ENCODE results near the gene EPHX1. TPM values are rescaled to one million over a fixed set of nuclear protein-coding genes. Genes with fewer than 3 reads are reported as not detected.
"Not testable (repeated sequence)": the region's sequence is repeated elsewhere in the genome, so short reads cannot be mapped to it uniquely, and the experiment has no call there.

EPHX1 gene
- total RNA-seq, 1 donor from 2014 or later, result 34.0 TPM

DNA sequence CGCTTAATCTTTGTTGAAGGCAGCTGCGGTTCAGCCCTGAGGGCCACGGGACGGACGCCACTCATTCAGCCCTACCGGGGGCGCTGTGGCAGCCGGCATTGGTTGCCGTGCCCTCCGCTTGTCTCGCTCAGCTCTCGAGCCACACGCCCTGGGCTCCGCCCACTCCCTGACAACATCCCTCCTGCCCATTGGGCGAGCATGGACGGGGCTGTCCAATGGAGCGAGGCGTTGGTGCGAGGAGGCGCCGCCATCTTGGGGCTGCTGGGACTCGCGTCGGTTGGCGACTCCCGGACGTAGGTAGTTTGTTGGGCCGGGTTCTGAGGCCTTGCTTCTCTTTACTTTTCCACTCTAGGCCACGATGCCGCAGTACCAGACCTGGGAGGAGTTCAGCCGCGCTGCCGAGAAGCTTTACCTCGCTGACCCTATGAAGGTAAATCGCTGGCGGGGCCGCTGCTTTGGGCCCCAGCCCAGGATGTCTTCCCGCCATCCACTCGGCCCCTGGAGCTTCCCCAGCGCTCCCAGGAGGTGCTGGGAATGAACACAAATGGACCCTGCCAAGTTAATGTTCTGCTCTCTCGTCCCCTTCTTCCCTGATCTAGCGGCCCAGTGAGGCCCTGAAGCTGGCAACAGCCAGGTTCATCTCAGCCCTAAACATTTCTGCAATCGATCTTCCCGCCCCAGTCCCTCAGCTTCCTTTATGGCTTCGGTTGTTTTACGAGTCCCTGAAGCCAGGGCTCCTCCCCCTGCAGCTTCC lies 32.2 kb upstream of the EPHX1 start, which contains the start of gene SRP9:
Gene SRP9, plus strand, starts transcription at position 244 of the 754 bp plus-strand sequence. Its CDS starts 115 bp downstream, at position 359.
- peak; percentile 99 for DNase-seq

DNA sequence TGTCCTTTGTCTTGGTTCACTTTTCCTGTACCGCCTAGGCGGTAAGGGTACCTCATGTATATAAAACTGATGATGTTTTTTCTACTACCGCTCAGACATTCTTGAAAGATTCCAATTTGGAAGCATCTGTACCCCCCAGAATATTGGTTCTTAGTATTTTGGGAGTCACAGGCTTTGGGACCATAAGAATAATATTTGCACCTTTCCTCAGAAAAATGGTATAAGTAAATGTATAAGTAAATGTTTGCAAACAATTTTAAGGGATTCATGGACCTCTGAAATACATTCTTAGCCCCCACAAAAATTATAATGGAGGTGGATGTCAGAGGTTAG lies 31.6 kb upstream of the EPHX1 start:
- DNase-seq, result no peak

DNA sequence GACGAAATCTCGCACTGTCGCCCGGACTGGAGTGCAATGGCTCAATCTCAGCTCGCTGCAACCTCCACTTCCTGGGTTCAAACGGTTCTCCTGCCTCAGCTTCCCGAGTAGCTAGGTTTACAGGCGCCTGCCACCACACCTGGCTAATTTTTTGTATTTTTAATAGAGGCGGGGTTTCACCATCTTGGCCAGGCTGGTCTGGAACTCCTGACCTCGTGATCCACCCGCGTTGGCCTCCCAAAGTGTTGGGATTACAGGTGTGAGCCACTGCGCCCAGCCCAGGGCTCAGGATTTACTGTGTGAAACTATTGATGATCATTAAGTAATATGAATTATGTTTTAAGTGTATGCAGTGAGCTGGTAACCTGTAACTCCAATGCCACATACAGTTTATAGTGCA lies 30.8 kb upstream of the EPHX1 start:
- not testable (repeated sequence) for DNase-seq

DNA sequence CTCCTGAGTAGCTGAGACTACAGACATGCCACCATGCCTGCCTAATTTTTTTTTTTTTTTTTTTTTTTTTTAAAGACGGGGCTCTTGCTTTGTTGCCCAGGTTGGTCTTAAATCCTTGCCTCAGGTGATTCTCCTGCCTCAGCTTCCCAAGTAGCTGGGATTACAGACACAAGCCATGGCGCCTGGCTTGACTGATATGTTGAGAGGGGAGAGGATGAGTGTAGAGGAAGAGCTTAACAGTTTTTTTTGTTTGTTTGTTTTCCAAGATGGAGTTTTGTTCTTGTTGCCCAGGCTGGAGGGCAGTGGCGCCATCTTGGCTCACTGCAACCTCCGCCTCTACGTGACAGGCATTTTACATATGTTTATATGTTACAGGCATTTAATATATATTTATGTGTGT lies 29.8 kb upstream of the EPHX1 start:
- no peak for DNase-seq

DNA sequence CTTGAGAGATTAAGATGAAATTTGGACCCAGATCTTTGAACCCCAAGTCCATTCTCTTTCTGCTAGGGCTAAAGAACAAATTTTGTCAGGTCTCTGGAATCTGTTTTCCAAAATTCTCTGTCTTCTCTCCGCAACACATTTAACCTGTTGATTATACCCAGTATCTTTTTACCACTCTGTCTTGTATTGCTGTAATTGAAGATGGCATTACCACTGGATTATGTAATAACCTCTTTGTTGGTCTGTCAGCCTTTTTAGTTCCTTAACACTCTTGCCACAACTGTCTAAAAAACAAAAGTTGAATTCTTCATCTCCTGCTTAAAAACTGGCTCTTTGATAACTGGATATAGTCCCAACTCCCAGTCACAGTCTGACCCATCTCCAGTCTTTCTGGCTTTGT lies 29.3 kb upstream of the EPHX1 start:
- DNase-seq, result no peak

DNA sequence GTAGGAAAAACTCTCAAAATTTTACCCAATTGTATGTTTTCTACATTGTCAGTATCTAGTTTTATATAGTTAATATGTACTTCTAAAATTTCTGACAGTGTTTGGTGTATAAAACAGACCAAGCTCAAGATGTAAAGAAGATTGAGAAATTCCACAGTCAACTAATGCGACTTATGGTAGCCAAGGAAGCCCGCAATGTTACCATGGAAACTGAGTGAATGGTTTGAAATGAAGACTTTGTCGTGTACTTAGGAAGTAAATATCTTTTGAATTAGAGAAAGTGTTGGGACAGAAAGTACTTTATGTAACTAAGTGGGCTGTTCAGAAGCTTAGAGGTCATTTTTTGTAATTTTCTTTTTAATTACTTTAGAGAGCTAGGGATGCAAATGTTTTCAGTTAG lies 20.8 kb upstream of the EPHX1 start:
- not testable (repeated sequence) for DNase-seq

DNA sequence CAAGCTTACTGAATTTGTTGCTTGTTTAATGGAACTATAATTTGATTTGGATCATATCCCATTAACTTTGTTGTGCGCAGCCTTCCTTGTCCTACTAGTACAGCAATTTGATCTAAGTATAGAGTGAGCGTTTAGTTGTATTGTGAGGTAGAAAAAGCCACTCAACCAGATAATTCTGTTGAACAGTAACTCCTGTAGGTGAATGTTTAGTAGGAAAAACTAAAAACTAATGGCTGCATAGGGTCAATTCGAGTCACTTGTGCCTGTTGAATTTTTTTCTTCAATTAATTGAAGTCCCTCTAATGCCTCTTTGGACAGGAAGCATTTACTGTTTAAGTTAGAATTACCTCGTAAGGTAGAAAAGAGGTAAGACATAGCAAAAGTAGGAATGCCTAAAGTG lies 15.0 kb upstream of the EPHX1 start:
- no peak for DNase-seq

DNA sequence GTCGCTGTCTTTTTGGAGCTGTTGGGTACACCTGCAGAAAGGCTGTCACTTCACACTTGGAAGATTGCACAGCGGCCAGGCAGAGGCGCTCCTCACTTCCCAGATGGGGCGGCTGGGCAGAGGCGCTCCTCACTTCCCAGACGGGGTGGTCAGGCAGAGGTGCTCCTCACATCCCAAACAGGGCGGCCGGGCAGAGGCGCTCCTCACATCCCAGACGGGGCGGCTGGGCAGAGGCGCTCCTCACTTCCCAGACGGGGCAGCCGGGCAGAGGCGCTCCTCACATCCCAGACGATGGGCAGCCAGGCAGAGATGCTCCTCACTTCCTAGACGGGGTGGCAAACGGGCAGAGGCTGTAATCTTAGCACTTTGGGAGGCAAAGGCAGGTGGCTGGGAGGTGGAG lies 13.8 kb upstream of the EPHX1 start:
- DNase-seq, result not testable (repeated sequence)

DNA sequence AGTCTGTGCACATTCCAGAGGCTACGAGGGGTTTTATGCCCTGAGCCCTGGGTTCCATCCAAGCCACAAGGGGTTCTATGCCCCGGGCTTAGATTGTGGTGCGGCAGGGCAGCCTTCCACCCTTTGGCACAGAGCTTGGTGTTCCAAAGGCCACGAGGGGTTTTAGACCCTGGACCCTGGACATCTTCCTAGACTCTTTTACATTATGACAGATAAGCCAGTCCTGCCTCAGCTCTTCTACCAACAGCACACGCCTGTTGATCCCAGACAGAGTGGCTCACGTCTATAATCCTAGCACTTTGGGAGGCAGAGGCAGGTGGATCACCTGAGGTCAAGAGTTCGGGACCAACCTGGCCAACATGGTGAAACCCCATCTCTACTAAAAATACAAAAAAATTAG lies 8.8 kb upstream of the EPHX1 start:
- DNase-seq, result not testable (repeated sequence)

DNA sequence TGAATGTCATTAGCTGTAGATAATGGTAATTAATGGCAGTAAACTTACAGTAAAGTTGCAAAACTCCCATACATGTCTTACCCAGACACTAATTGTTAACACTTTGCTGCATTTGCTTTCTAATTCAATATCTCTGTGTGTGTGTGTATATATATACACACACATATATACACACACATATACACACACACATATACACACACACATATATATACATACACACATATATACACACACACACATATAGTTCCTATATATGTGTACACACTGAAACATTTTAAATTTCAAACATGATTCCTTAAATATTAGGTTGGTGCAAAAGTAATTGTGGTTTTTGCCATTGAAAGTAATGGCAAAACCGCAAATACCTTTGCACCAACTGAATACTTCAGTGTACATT lies 3.7 kb upstream of the EPHX1 start:
- DNase-seq, result no peak

DNA sequence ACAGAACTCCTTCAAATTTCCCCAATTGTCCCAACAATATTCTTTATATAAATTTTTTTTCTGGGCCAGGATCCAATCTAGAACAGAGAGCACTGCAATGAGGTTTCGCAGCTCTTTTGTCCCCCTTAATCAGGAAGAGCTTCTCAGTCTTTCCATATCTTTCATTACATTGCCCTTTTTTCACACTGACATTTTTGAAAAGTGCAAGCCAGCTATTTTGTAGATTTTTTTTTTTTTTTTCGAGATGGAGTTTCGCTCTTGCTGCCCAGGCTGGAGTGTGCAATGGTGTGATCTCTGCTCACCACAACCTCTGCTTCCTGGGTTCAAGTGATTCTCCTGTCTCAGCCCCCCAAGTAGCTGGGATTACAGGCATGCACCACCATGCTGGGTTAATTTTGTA lies 3.2 kb upstream of the EPHX1 start:
- DNase-seq, result not testable (repeated sequence)

DNA sequence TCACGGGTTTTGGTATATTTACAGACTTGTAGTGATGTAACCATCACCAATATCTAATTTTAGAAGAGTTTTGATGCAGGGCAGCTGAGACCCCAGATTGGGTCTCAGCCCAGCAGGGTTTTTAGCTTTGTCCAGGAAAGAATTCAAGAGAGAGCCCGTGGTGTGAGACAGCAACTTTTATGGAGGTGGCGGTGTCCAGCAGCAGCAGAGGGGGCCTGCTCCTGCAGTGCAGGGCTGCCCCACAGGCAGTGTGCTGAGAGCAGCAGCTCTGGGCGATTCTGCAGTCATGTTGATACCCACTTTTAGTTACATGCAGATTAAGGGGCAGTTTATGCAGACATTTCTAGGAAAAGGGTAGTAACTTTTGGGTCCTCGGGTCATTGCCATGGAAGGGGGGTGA lies 1.8 kb upstream of the EPHX1 start:
- DNase-seq, result no peak

DNA sequence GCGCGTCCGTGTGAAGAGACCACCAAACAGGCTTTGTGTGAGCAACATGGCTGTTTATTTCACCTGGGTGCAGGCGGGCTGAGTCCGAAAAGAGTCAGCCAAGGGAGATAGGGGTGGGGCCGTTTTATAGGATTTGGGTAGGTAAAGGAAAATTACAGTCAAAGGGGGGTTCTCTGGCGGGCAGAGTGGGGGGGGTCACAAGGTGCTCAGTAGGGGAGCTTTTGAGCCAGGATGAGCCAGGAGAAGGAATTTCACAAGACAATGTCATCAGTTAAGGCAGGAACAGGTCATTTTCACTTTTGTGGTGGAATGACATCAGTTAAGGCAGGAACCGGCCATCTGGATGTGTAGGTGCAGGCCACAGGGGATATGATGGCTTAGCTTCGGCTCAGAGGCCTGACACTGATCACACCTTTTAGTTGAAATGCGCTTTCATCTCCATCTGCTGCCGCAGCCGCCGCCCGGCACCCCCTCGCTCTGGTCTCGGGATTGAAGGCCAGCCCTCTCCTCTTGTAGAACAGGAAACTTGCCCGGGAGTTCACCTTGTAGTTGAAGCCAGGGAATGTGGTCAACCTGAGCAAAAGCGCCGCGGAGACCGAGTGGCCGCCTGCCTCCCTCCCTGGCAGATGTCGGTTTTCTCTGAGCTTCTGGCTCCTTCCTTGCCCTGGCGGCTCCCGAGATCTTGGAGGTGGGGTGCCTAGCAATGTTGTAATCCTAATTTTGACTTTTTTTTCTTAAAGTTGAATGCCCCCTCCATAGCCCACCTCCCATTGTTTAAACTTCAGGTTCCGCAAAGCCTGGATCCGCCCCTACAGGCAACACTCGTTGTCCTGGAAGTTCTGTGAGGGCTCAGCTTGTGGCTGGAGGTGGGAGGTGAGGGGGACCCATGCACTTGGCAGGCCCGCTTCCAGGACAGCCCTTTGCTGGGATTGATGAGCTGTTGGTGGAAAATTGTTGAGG lies 935 bp downstream of the EPHX1 start:
- DNase-seq, result not testable (repeated sequence)

DNA sequence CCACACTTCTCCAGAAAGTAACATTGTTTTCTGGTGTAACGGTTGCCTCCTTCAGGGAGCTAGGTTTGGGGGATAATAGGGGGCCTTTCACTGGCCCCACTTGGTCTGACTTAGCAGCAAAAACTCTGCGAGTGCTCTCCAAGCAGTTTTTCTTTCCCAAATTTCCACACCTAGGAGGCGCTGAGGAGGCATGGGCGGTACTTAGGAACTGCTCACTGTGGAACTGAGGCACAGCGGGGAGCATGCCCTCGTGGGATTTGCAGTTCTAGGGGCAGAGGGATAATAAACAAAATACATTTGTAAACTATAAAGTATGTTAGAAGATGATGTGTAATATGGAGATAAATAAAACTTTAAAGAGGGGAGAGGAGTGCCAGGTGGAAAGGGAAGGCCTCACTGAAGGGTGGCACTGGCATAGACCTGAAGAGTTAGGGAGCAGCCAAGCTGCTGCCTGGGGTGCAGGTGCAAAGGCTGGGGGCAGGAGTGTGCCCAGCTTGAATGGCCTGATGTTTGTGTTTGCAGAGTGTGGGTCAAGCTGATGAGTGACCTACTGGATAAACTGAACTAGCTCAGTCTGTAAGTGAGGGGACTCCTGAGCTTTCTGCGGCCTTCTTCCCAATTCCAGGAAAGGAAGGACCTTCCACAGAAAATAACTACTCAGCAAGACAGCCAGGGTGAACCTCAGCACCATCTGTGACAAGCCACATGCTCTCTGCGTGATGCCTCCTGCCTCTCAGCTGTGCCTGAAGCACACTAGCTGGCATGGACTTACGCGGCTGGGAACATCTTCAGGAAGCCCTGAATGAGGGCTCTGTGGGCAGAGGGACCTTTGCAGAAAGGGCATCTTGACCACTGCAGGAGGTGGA lies 1.9 kb downstream of the EPHX1 start:
- peak; percentile 13 for DNase-seq

DNA sequence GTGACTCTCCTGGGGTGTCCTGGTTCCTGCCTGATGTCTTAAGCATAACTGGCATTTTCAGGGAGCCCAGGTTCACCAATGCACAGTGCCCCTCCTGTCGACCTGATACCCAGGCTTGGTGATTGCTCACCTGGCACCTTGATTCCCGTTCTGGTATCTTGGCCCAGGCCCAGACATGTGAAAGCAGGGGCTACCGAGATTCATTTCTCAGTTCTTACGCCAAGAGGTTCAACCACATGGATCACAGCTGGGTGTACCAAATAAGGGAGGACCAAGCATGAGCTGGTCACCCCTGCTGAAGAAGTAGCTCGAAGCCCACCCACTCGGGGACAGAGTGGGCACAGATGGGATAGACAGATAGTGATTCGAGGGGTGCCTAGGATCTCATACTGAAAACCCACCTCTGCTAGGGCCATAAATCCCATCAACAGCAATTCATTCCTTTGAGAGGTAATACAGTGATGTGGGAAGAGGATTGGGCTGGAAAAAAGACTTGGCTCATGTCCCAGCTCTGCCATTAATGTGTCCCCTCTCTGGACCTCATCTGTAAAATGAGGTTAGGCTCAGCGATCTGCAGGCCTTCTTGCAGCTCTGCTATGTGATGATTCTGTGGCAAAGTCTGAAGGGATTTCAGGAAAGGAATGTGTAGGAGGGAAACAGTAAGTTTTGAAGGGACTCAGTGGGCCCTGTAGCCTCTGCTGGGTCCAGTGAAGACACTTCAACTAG lies 2.7 kb downstream of the EPHX1 start:
- no peak for DNase-seq

DNA sequence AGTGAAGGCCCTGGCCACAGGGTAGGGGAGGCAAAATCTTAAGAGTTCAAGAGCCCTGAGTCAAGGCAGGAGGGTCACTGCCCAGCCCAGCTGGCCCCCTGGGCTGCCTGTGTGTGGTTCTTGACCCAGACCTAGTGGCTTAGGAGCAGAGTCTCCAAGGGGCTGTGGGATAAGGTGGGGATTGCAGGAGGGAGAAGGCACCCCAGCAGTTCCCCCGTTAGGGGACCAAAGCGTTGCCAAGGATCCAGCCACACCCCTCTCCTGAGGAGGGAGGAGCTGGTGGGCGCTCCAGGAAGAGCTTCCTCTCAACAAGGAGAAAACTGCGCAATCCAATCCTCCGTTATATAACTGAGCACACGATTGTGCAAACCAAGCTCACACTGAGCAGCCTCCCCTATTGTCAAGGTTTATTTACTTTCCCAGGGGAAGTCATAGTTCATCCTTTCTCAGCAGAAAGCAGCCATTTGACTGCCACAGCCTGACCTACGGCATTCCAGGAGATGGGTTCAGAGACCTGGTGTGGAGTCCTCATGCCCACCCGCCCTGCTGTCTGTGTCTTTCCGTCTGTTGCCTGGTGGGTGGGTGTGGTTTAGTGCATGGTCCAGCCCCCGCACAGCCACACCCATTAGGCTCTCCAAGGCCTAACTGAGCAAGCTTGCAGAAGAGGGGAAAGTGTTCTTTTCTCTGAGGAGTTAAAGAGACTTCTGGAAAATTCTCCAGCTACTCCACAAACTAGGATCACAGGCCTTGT lies 3.5 kb downstream of the EPHX1 start:
- peak; percentile 49 for DNase-seq

DNA sequence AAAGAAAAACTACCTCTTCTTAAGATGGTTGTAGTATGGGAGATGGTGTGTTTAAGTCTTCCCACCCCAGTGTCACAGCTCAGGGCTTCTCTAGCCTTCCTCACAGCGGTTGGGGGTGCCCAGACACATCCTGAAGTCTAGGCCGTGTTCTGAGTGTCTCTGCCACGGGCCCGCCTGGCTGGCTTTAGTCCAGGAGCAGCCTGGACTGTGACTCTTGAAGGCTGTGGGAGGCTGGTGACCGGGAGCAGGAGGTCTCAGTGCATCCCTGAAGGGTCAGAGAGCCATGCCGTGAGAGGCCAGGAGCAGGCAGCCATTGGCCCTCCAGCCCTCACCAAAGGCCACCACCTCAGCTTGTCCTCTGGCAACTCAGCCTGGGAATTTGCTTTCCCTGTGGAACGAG lies 4.5 kb downstream of the EPHX1 start:
- no peak for DNase-seq

DNA sequence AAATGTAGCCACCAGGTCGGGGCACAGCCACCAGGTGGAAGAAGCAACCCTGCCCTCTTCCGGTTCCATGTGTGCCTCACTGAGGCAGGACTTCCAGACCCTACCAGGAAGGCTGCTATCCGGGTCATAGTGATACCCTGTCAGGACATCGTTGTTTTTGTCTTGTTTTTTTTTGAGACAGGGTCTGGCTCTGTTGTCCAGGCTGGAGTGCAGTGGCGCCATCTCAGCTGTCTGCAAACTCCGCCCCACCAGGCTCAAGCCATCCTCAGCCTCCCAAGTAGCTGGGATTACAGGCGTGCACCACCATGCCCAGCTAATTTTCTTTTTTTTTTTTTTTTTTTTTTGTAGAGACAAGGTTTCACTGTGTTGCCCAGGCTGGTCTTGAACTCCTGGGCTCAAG lies 5.2 kb downstream of the EPHX1 start:
- not testable (repeated sequence) for DNase-seq

DNA sequence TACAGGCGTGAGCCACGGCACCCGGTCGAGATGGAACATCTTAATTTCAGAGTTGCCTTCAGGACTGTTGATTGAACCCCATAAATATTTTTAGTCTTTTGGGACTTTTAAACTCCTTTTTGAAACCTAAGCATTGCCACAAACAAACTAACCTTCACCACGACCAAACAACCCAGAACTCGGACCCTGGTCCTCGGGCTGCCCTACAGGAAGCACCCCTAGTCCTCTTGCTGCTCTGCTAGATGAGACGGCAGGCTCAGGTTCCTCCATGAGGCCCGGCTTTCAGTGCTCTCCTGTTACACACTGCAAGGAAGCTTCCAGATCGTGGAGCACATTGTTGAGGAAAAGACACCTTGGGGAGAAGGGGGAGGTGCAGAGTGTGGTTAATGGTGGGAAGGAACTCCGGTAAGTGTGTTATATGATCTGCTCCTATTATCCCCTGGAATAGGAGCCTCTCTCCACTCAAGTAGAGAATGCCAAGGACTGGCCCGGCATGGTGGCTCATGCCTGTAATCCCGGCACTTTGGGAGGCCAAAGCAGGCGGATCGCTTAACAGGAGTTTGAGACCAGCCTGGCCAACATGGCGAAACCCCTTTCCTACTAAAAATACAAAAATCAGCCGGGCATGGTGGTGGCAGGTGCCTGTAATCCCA lies 5.7 kb downstream of the EPHX1 start:
- DNase-seq, result no peak
